PC-3 (cell line): ENCODE results near the gene PSMD1. TPM values are rescaled to one million over a fixed set of nuclear protein-coding genes. Genes with fewer than 3 reads are reported as not detected.

Experiments
- ATAC-seq: fragments of 200-7000 bp; cut with Tn5 transposase; 2 replicates; pipeline ENCODE4 v1.9.1; 2020; ENCODE audit warnings: mild to moderate bottlenecking, moderate library complexity
- BruUV-seq: library from RNA; stranded (reverse); fragments of 400-500 nt; replicated peaks from 2 replicates; lab custom pipeline; 2021; lab: Mats Ljungman, UMichigan
- CTCF ChIA-PET: fragments of 300-600 bp; sonication (Branson Sonifier 250); formaldehyde crosslinking; loops from one replicate; lab custom pipeline; 2022; ENCODE audit warnings: antibody characterized with exemption; lab: Charles Lee
- POLR2A ChIA-PET: fragments of 300-600 bp; sonication (Branson Sonifier 250); formaldehyde crosslinking; loops from one replicate; lab custom pipeline; 2022; ENCODE audit warnings: antibody characterized with exemption; ENCODE audit not compliant: unreplicated experiment; lab: Charles Lee
- DNase-seq: peaks from one replicate; pipeline ENCODE4 v3.0.0-alpha.2; 2015
- H2AFZ ChIP-seq: fragments of 300-600 bp; sonication (generic); 2 replicates; pipeline ENCODE4 v1.6.0; 2016; ENCODE audit warnings: antibody characterized with exemption, low read length
- H3F3A ChIP-seq: fragments of 300-600 bp; sonication (generic); one replicate; pipeline ENCODE4 v1.6.0; 2017; ENCODE audit warnings: antibody characterized with exemption, low read length, control low read depth, mild to moderate bottlenecking; ENCODE audit not compliant: unreplicated experiment
- H3K27ac ChIP-seq: fragments of 300-600 bp; sonication (generic); 2 replicates; pipeline ENCODE4 v1.5.1; 2016; ENCODE audit warnings: mild to moderate bottlenecking, low read length
- H3K27me3 ChIP-seq: fragments of 300-600 bp; sonication (generic); 2 replicates; pipeline ENCODE4 v1.6.1; 2016; ENCODE audit warnings: low read length, mixed read lengths
- H3K36me3 ChIP-seq: fragments of 300-600 bp; sonication (generic); 2 replicates; pipeline ENCODE4 v1.6.1; 2016; ENCODE audit warnings: low read depth, mixed run types, low read length, mixed read lengths
- H3K4me1 ChIP-seq: fragments of 300-600 bp; sonication (generic); 2 replicates; pipeline ENCODE4 v1.5.1; 2016; ENCODE audit warnings: low read length; ENCODE audit not compliant: insufficient read depth
- H3K4me2 ChIP-seq: fragments of 300-600 bp; sonication (generic); 2 replicates; pipeline ENCODE4 v1.6.0; 2016; ENCODE audit warnings: low read length
- H3K4me3 ChIP-seq: fragments of 300-600 bp; sonication (generic); 2 replicates; pipeline ENCODE4 v1.5.1; 2016; ENCODE audit warnings: mild to moderate bottlenecking, low read length, mixed read lengths
- H3K79me2 ChIP-seq: fragments of 300-600 bp; sonication (generic); 2 replicates; pipeline ENCODE4 v1.6.1; 2017; ENCODE audit warnings: low read length, mixed read lengths
- H3K9ac ChIP-seq: fragments of 300-600 bp; sonication (generic); 2 replicates; pipeline ENCODE4 v1.6.0; 2016; ENCODE audit warnings: mild to moderate bottlenecking, low read length
- H3K9me2 ChIP-seq: fragments of 300-600 bp; sonication (generic); replicated peaks from 2 replicates; pipeline ENCODE4 v1.6.1; 2016; ENCODE audit warnings: mixed run types, low read length, mixed read lengths
- H3K9me3 ChIP-seq: fragments of 300-600 bp; sonication (generic); 2 replicates; pipeline ENCODE4 v1.6.1; 2016; ENCODE audit warnings: low read length, mixed read lengths
- H4K20me1 ChIP-seq: fragments of 300-600 bp; sonication (generic); 2 replicates; pipeline ENCODE4 v1.6.1; 2016; ENCODE audit warnings: low read length, mixed read lengths
- EZH2 ChIP-seq: fragments of 300-600 bp; sonication (generic); IDR thresholded peaks from one replicate; pipeline ENCODE4 v1.6.1; 2017; ENCODE audit warnings: antibody characterized with exemption, mild to moderate bottlenecking, low read length; ENCODE audit not compliant: unreplicated experiment
- EZH2phosphoT487 ChIP-seq: fragments of 300-600 bp; sonication (generic); IDR thresholded peaks from 2 replicates; pipeline ENCODE4 v1.6.1; 2018; ENCODE audit warnings: mild to moderate bottlenecking, antibody characterized with exemption, low read length, borderline replicate concordance
- intact Hi-C: fragments of 100-400 bp; cut with micrococcal nuclease; formaldehyde crosslinking; loops from 2 replicates; pipeline ENCODE4 v1.9.0; 2023
- total RNA-seq: library from RNA; depleted of rRNA; stranded (reverse); fragments of >200 nt; gene quantifications from 2 replicates; pipeline ENCODE4 v1.2.3, GENCODE V29; 2014
- TF ChIP-seq, protein P1 (sequence below): fragments of 300-600 bp; sonication (generic); conservative IDR thresholded peaks from 2 replicates; pipeline ENCODE4 v1.5.1; 2017; ENCODE audit warnings: antibody characterized with exemption, low read depth, mild to moderate bottlenecking, low read length

The PSMD1 gene
- total RNA-seq, 1 experiment from 2014 or later, result 154 TPM

DNA sequence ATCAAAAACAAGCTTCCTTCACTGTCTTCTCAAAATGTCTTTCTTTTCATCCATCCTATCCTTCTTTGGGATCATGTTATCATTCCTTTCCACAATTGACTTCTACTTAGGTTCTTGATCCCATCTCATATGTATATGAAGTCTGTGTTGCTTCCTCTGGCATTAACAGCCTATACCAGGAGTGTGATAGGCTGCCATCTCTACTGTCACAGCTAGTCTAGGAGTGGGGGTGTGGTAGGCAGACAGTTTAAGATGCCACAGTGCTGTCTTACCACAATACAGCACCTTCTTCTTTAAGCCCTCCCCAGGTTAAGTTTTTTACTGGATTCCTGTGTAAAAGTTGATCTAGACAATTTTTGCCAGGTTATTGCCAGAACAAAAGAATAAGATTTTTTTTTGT is 71.9 kb downstream of the PSMD1 start:
- POLR2A ChIA-PET, result interaction anchor here (0.7 kb wide), 1 partner anchor 10 kb away, joined by 8 read pairs; no protein-coding TSS in a partner anchor
- Histone ChIP-seq H3K4me1 (peaks cover 65% of the 10 kb centered on the region), H3K9ac (0 out of 2 replicates have a peak overlapping the region, but pooled peaks have one; percentile 23), H3K27me3 (no peaks in the 10 kb centered on the region), H2AFZ (no peak overlapping the region), H3K79me2 (peaks cover 48% of the 10 kb centered on the region), H3K9me2 (no peaks in the 10 kb centered on the region), H3K27ac (peak overlapping the region; percentile 85), H3K4me3 (no peak overlapping the region), H4K20me1 (peaks cover 4% of the 10 kb centered on the region; the same call in 1 of the 2 replicates), H3K4me2 (peak overlapping the region; percentile 53), H3K9me3 (no peaks in the 10 kb centered on the region), H3F3A (peaks cover 4% of the 10 kb centered on the region), H3K36me3 (no peaks in the 10 kb centered on the region)
- intact Hi-C loops, result loop anchor here (2.0 kb wide), 1 partner anchor 16 kb away; no protein-coding TSS in a partner anchor
- TF ChIP-seq EZH2 (no peak), EZH2phosphoT487 (no peak)
- TF ChIP-seq, protein P1, sequence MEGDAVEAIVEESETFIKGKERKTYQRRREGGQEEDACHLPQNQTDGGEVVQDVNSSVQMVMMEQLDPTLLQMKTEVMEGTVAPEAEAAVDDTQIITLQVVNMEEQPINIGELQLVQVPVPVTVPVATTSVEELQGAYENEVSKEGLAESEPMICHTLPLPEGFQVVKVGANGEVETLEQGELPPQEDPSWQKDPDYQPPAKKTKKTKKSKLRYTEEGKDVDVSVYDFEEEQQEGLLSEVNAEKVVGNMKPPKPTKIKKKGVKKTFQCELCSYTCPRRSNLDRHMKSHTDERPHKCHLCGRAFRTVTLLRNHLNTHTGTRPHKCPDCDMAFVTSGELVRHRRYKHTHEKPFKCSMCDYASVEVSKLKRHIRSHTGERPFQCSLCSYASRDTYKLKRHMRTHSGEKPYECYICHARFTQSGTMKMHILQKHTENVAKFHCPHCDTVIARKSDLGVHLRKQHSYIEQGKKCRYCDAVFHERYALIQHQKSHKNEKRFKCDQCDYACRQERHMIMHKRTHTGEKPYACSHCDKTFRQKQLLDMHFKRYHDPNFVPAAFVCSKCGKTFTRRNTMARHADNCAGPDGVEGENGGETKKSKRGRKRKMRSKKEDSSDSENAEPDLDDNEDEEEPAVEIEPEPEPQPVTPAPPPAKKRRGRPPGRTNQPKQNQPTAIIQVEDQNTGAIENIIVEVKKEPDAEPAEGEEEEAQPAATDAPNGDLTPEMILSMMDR, result no peak
- TSS peak; percentile 23 for BruUV-seq
- no peak for ATAC-seq
- DNase-seq, result peak; percentile 6
- CTCF ChIA-PET, result no interaction called here

DNA sequence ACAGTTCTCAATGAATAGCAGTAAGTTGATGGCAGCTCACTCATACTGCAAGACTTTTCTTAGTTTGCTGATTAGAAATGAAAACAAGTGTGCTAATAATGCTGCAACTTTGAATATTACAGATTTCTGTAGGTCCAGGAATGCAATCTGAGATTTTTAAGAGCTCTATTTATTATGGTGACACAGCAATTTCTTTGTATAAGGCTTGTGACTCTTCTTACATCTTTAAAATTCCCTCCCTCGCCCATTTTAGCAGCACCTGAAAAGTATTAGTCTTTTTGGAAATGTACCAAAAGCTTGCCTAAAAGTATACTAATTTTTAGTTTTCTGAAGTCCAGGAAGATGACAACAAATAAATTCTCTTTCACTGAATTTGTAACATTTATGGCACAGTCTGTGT is 72.5 kb downstream of the PSMD1 start:
- Histone ChIP-seq H3K9me3 (no peaks in the 10 kb centered on the region), H3K36me3 (no peaks in the 10 kb centered on the region), H3K9ac (peak overlapping the region; percentile 13), H3F3A (peaks cover 4% of the 10 kb centered on the region), H3K79me2 (peaks cover 52% of the 10 kb centered on the region), H4K20me1 (peaks cover 4% of the 10 kb centered on the region; the same call in 1 of the 2 replicates), H3K4me3 (no peak overlapping the region), H3K27me3 (no peaks in the 10 kb centered on the region), H3K4me2 (peak overlapping the region; percentile 53), H3K9me2 (no peaks in the 10 kb centered on the region), H2AFZ (no peak overlapping the region), H3K4me1 (peaks cover 72% of the 10 kb centered on the region), H3K27ac (peak overlapping the region; percentile 85)
- POLR2A ChIA-PET, result interaction anchor here (0.7 kb wide), 1 partner anchor 11 kb away, joined by 8 read pairs; no protein-coding TSS in a partner anchor
- TF ChIP-seq EZH2phosphoT487, result no peak
- TF ChIP-seq, protein P1, result no peak
- intact Hi-C loops, result loop anchor here (2.0 kb wide), 1 partner anchor 16 kb away; no protein-coding TSS in a partner anchor
- ATAC-seq (no peak), DNase-seq (peak; percentile 47)
- CTCF ChIA-PET, result interaction anchor here (2.0 kb wide), 1 partner anchor 18 kb away, joined by 8 read pairs; no protein-coding TSS in a partner anchor
- no TSS peak for BruUV-seq
